ENCODE data around the gene CFAP100.

The CFAP100 gene

GRCh38 chr3:126402666-126403302 lies 8.1 kb downstream of the CFAP100 start:
- DNase-seq (ENCODE audit: low read depth), result no peak
- no peak for TF ChIP-seq CTCF (conservative IDR thresholded peaks at IDR 0.05; ENCODE audit: low read length)

GRCh38 chr3:126406389-126407296 lies 11.9 kb downstream of the CFAP100 start:
- TF ChIP-seq CTCF (conservative IDR thresholded peaks at IDR 0.05; ENCODE audit: low read length), result no peak
- no peak for DNase-seq (ENCODE audit: low read depth)
- H3K4me3 ChIP-seq (ENCODE audit: low read length), result no peak overlapping the region

More at GRCh38 chr3:126402666-126403302, 8.1 kb downstream of the CFAP100 start:
- H3K4me3 ChIP-seq (ENCODE audit: low read length), result no peak overlapping the region

- H3K4me3 ChIP-seq (ENCODE audit: low read length), result no peak overlapping the region
- DNase-seq (ENCODE audit: low read depth), result no peak
- TF ChIP-seq CTCF (conservative IDR thresholded peaks at IDR 0.05; ENCODE audit: low read length), result no peak
Observed at GRCh38 chr3:126407412-126408044, 12.8 kb downstream of the CFAP100 start.

- DNase-seq (ENCODE audit: low read depth), result no peak
- no peak for TF ChIP-seq CTCF (conservative IDR thresholded peaks at IDR 0.05; ENCODE audit: low read length)
- H3K4me3 ChIP-seq (ENCODE audit: low read length), result no peak overlapping the region
Observed at GRCh38 chr3:126408099-126408498, 13.4 kb downstream of the CFAP100 start.

- DNase-seq (ENCODE audit: low read depth), result no peak
- H3K4me3 ChIP-seq (ENCODE audit: low read length), result no peak overlapping the region
- no peak for TF ChIP-seq CTCF (conservative IDR thresholded peaks at IDR 0.05; ENCODE audit: low read length)
Observed at GRCh38 chr3:126412841-126413692, 18.4 kb downstream of the CFAP100 start.

GRCh38 chr3:126413693-126414080 lies 19.0 kb downstream of the CFAP100 start:
- DNase-seq (ENCODE audit: low read depth), result no peak
- H3K4me3 ChIP-seq (ENCODE audit: low read length), result no peak overlapping the region
- no peak for TF ChIP-seq CTCF (conservative IDR thresholded peaks at IDR 0.05; ENCODE audit: low read length)
